ENCODE data around the gene CUX1. TPM values are rescaled to one million over a fixed set of nuclear protein-coding genes. Genes with fewer than 3 reads are reported as not detected.
"Not testable (repeated sequence)": the region's sequence is repeated elsewhere in the genome, so short reads cannot be mapped to it uniquely, and the experiment has no call there.

Gene CUX1
- total RNA-seq, 1 donor from 2014 or later: 97.4 TPM

GRCh38 chr7:102175423-102176170 lies 358.2 kb downstream of the CUX1 start:
- ATAC-seq (ENCODE audit: poor library complexity) (no peak), DNase-seq (no peak)
- intact Hi-C loops (cut with DNase I): no loop called here

- DNase-seq (no peak), ATAC-seq (ENCODE audit: poor library complexity) (no peak)
- intact Hi-C loops (cut with DNase I): no loop called here
Measured at GRCh38 chr7:102178410-102178809, 361.0 kb downstream of the CUX1 start.

- DNase-seq (no peak), ATAC-seq (ENCODE audit: poor library complexity) (no peak)
- intact Hi-C loops (cut with DNase I): no loop called here
Measured at GRCh38 chr7:102180727-102181126, 363.3 kb downstream of the CUX1 start.

- no peak for DNase-seq
- no peak for ATAC-seq (ENCODE audit: poor library complexity)
- intact Hi-C loops (cut with DNase I): no loop called here
Measured at GRCh38 chr7:102181517-102181916, 364.1 kb downstream of the CUX1 start.

- DNase-seq: no peak
- intact Hi-C loops (cut with DNase I): no loop called here
- ATAC-seq (ENCODE audit: poor library complexity): peak; percentile 74
Measured at GRCh38 chr7:102182016-102182415, 364.6 kb downstream of the CUX1 start.

GRCh38 chr7:102183848-102184247 lies 366.4 kb downstream of the CUX1 start:
- ATAC-seq (ENCODE audit: poor library complexity); intact Hi-C loops (cut with DNase I); DNase-seq: not testable (repeated sequence)

- ATAC-seq (ENCODE audit: poor library complexity) (no peak), DNase-seq (no peak)
- intact Hi-C loops (cut with DNase I): no loop called here
Measured at GRCh38 chr7:102184303-102184702, 366.9 kb downstream of the CUX1 start.

- ATAC-seq (ENCODE audit: poor library complexity) (no peak), DNase-seq (no peak)
- intact Hi-C loops (cut with DNase I): no loop called here
Measured at GRCh38 chr7:102185796-102186195, 368.4 kb downstream of the CUX1 start.

- no peak for ATAC-seq (ENCODE audit: poor library complexity)
- intact Hi-C loops (cut with DNase I): no loop called here
Measured at GRCh38 chr7:102186306-102186705, 368.9 kb downstream of the CUX1 start.

GRCh38 chr7:102188746-102189145 lies 371.3 kb downstream of the CUX1 start:
- ATAC-seq (ENCODE audit: poor library complexity) (no peak), DNase-seq (no peak)
- intact Hi-C loops (cut with DNase I): no loop called here

More at GRCh38 chr7:102186306-102186705, 368.9 kb downstream of the CUX1 start:
- no peak for DNase-seq

- DNase-seq (peak; percentile 75), ATAC-seq (ENCODE audit: poor library complexity) (peak; percentile 91)
- intact Hi-C loops (cut with DNase I): no loop called here
Measured at GRCh38 chr7:102189756-102190155, 372.3 kb downstream of the CUX1 start.

GRCh38 chr7:102190776-102191350 lies 373.4 kb downstream of the CUX1 start:
- no peak for ATAC-seq (ENCODE audit: poor library complexity)
- DNase-seq: no peak
- intact Hi-C loops (cut with DNase I): no loop called here

- intact Hi-C loops (cut with DNase I): no loop called here
- DNase-seq: no peak
- no peak for ATAC-seq (ENCODE audit: poor library complexity)
Measured at GRCh38 chr7:102191556-102192379, 374.3 kb downstream of the CUX1 start.

GRCh38 chr7:102192790-102193189 lies 375.4 kb downstream of the CUX1 start:
- ATAC-seq (ENCODE audit: poor library complexity) (no peak), DNase-seq (no peak)
- intact Hi-C loops (cut with DNase I): no loop called here

- intact Hi-C loops (cut with DNase I): no loop called here
- ATAC-seq (ENCODE audit: poor library complexity) (no peak), DNase-seq (no peak)
Measured at GRCh38 chr7:102193806-102194205, 376.4 kb downstream of the CUX1 start.

GRCh38 chr7:102195361-102195760 lies 377.9 kb downstream of the CUX1 start:
- DNase-seq (no peak), ATAC-seq (ENCODE audit: poor library complexity) (no peak)
- intact Hi-C loops (cut with DNase I): no loop called here

GRCh38 chr7:102196028-102196427 lies 378.6 kb downstream of the CUX1 start:
- intact Hi-C loops (cut with DNase I): no loop called here
- no peak for DNase-seq
- ATAC-seq (ENCODE audit: poor library complexity): no peak

GRCh38 chr7:102197161-102197560 lies 379.7 kb downstream of the CUX1 start:
- no peak for DNase-seq
- no peak for ATAC-seq (ENCODE audit: poor library complexity)
- intact Hi-C loops (cut with DNase I): no loop called here

- ATAC-seq (ENCODE audit: poor library complexity): no peak
Measured at GRCh38 chr7:102197599-102197998, 380.2 kb downstream of the CUX1 start.

More at GRCh38 chr7:102197599-102197998, 380.2 kb downstream of the CUX1 start:
- intact Hi-C loops (cut with DNase I): no loop called here
- no peak for DNase-seq
